Suprapubic skin (tissue), 4 donors: ENCODE measurements around the gene TBC1D22A.

Source experiments
- EP300 ChIP-seq: sonication (generic); formaldehyde crosslinking; IDR thresholded peaks from one replicate; pipeline ENCODE4 v1.6.1; 2017; ENCODE audit warnings: antibody characterized with exemption
- POLR2A ChIP-seq, 2 donors: fragments of 450-650 bp; IDR thresholded peaks; one replicate each; pipeline ENCODE4 v1.6.1; 2017; ENCODE audit warnings: antibody characterized with exemption in 2 of 2, mild to moderate bottlenecking in 2 of 2, moderate library complexity in 2 of 2
- POLR2AphosphoS5 ChIP-seq, 3 donors: sonication (generic); formaldehyde crosslinking; IDR thresholded peaks; one replicate each; pipeline ENCODE4 v1.6.1; 2017; ENCODE audit warnings: antibody characterized with exemption in 3 of 3
- TF ChIP-seq, protein P1 (sequence below), 2 donors: fragments of 200-600 bp in 1 of 2; fragments of 450-650 bp in 1 of 2; sonication (generic) in 1 of 2; IDR thresholded peaks; one replicate each; pipeline ENCODE4 v1.5.1; 2016 to 2019; ENCODE audit warnings: antibody characterized with exemption in 2 of 2, mild to moderate bottlenecking in 1 of 2, moderate library complexity in 1 of 2

- TF ChIP-seq, protein P1, sequence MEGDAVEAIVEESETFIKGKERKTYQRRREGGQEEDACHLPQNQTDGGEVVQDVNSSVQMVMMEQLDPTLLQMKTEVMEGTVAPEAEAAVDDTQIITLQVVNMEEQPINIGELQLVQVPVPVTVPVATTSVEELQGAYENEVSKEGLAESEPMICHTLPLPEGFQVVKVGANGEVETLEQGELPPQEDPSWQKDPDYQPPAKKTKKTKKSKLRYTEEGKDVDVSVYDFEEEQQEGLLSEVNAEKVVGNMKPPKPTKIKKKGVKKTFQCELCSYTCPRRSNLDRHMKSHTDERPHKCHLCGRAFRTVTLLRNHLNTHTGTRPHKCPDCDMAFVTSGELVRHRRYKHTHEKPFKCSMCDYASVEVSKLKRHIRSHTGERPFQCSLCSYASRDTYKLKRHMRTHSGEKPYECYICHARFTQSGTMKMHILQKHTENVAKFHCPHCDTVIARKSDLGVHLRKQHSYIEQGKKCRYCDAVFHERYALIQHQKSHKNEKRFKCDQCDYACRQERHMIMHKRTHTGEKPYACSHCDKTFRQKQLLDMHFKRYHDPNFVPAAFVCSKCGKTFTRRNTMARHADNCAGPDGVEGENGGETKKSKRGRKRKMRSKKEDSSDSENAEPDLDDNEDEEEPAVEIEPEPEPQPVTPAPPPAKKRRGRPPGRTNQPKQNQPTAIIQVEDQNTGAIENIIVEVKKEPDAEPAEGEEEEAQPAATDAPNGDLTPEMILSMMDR (IDR thresholded peaks at IDR 0.05): no peak
- no peak for TF ChIP-seq POLR2A (IDR thresholded peaks at IDR 0.05)
- no peak for TF ChIP-seq EP300
- TF ChIP-seq POLR2AphosphoS5 (IDR thresholded peaks at IDR 0.05): no peak
Measured at GRCh38 chr22:47053013-47053725, 290.7 kb downstream of the TBC1D22A start.
